ENCODE measurements around the gene REV1.

DNA sequence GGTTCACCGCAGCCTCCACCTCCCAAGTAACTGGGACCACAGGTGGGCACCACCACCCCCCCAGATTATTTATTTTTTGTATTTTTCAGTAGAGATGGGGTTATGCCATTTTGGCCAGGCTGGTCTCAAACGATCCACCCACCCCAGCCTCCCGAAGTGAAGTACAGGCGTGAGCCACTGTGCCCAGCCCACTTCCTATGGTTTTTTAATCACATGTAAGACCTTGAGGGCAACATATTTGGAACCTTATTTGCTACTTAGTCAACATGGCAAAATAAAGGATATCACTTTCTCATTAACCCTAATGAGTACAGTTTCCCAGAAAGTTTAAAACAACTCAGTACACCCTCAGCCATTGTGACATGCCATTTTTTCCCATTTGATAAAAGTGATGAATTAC is 88.0 kb downstream of the REV1 start:
- TF ChIP-seq, protein P1, sequence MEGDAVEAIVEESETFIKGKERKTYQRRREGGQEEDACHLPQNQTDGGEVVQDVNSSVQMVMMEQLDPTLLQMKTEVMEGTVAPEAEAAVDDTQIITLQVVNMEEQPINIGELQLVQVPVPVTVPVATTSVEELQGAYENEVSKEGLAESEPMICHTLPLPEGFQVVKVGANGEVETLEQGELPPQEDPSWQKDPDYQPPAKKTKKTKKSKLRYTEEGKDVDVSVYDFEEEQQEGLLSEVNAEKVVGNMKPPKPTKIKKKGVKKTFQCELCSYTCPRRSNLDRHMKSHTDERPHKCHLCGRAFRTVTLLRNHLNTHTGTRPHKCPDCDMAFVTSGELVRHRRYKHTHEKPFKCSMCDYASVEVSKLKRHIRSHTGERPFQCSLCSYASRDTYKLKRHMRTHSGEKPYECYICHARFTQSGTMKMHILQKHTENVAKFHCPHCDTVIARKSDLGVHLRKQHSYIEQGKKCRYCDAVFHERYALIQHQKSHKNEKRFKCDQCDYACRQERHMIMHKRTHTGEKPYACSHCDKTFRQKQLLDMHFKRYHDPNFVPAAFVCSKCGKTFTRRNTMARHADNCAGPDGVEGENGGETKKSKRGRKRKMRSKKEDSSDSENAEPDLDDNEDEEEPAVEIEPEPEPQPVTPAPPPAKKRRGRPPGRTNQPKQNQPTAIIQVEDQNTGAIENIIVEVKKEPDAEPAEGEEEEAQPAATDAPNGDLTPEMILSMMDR (IDR thresholded peaks at IDR 0.05), result no peak
- TF ChIP-seq POLR2A (IDR thresholded peaks at IDR 0.05), result no peak

Measured in thyroid gland (tissue), 4 donors.